ENCODE results near the gene IP6K3.

Gene IP6K3

GRCh38 chr6:33776764-33777163 lies 30.1 kb upstream of the IP6K3 start:
- no peak overlapping the region for H3K4me2 ChIP-seq
- no peaks in the 10 kb centered on the region for H3K36me3 ChIP-seq (ENCODE audit: insufficient read depth)
- H3K79me2 ChIP-seq (ENCODE audit: insufficient read depth, low read depth): no peaks in the 10 kb centered on the region
- H3K9ac ChIP-seq: no peak overlapping the region
- no peaks in the 10 kb centered on the region for H3K4me1 ChIP-seq (ENCODE audit: low read depth, poor library complexity, severe bottlenecking)
- no peaks in the 10 kb centered on the region for H3K27me3 ChIP-seq (ENCODE audit: insufficient read depth, low read depth)
- H4K20me1 ChIP-seq (ENCODE audit: insufficient read depth): no peaks in the 10 kb centered on the region
- H3K27ac ChIP-seq: no peak overlapping the region
- H3K4me3 ChIP-seq (IDR thresholded peaks at IDR 0.05; ENCODE audit: insufficient read depth, low read depth, low read length): no peak overlapping the region
- TF ChIP-seq CTCF (conservative IDR thresholded peaks at IDR 0.05; ENCODE audit: low read depth, low read length): no peak
- H2AFZ ChIP-seq (ENCODE audit: low read depth): no peak overlapping the region

GRCh38 chr6:33776186-33776585 lies 29.5 kb upstream of the IP6K3 start:
- Histone ChIP-seq H4K20me1 (ENCODE audit: insufficient read depth) (no peaks in the 10 kb centered on the region), H3K27me3 (ENCODE audit: insufficient read depth, low read depth) (no peaks in the 10 kb centered on the region; the same call in 1 of the 2 replicates), H3K4me2 (no peak overlapping the region), H3K4me1 (ENCODE audit: low read depth, poor library complexity, severe bottlenecking) (no peaks in the 10 kb centered on the region), H3K36me3 (ENCODE audit: insufficient read depth) (no peaks in the 10 kb centered on the region), H3K79me2 (ENCODE audit: insufficient read depth, low read depth) (no peaks in the 10 kb centered on the region), H3K9ac (no peak overlapping the region), H3K27ac (no peak overlapping the region), H3K4me3 (IDR thresholded peaks at IDR 0.05; ENCODE audit: insufficient read depth, low read depth, low read length) (no peak overlapping the region), H2AFZ (ENCODE audit: low read depth) (no peak overlapping the region)
- no peak for TF ChIP-seq CTCF (conservative IDR thresholded peaks at IDR 0.05; ENCODE audit: low read depth, low read length)

- no peak overlapping the region for H3K9ac ChIP-seq
- no peaks in the 10 kb centered on the region for H3K4me1 ChIP-seq (ENCODE audit: low read depth, poor library complexity, severe bottlenecking)
- H3K4me3 ChIP-seq (IDR thresholded peaks at IDR 0.05; ENCODE audit: insufficient read depth, low read depth, low read length): no peak overlapping the region
- no peaks in the 10 kb centered on the region; the same call in 1 of the 2 replicates for H3K27me3 ChIP-seq (ENCODE audit: insufficient read depth, low read depth)
- TF ChIP-seq CTCF (conservative IDR thresholded peaks at IDR 0.05; ENCODE audit: low read depth, low read length): no peak
- no peaks in the 10 kb centered on the region for H3K79me2 ChIP-seq (ENCODE audit: insufficient read depth, low read depth)
- no peaks in the 10 kb centered on the region for H4K20me1 ChIP-seq (ENCODE audit: insufficient read depth)
- no peaks in the 10 kb centered on the region for H3K36me3 ChIP-seq (ENCODE audit: insufficient read depth)
- H3K27ac ChIP-seq: no peak overlapping the region
- H2AFZ ChIP-seq (ENCODE audit: low read depth): no peak overlapping the region
- no peak overlapping the region for H3K4me2 ChIP-seq
Observed at GRCh38 chr6:33774774-33775173, 28.1 kb upstream of the IP6K3 start.

GRCh38 chr6:33772902-33773472 lies 26.3 kb upstream of the IP6K3 start:
- H2AFZ ChIP-seq (ENCODE audit: low read depth): no peak overlapping the region
- no peak overlapping the region for H3K4me2 ChIP-seq
- no peaks in the 10 kb centered on the region for H3K79me2 ChIP-seq (ENCODE audit: insufficient read depth, low read depth)
- H3K4me3 ChIP-seq (IDR thresholded peaks at IDR 0.05; ENCODE audit: insufficient read depth, low read depth, low read length): no peak overlapping the region
- no peak overlapping the region for H3K9ac ChIP-seq
- H3K27ac ChIP-seq: no peak overlapping the region
- no peak for TF ChIP-seq CTCF (conservative IDR thresholded peaks at IDR 0.05; ENCODE audit: low read depth, low read length)
- H3K27me3 ChIP-seq (ENCODE audit: insufficient read depth, low read depth): peaks cover 4% of the 10 kb centered on the region; the same call in 1 of the 2 replicates
- no peaks in the 10 kb centered on the region for H4K20me1 ChIP-seq (ENCODE audit: insufficient read depth)
- H3K4me1 ChIP-seq (ENCODE audit: low read depth, poor library complexity, severe bottlenecking): peaks cover 4% of the 10 kb centered on the region
- no peaks in the 10 kb centered on the region for H3K36me3 ChIP-seq (ENCODE audit: insufficient read depth)
